ENCODE measurements around the gene DIAPH3.

- TF ChIP-seq, protein P1, sequence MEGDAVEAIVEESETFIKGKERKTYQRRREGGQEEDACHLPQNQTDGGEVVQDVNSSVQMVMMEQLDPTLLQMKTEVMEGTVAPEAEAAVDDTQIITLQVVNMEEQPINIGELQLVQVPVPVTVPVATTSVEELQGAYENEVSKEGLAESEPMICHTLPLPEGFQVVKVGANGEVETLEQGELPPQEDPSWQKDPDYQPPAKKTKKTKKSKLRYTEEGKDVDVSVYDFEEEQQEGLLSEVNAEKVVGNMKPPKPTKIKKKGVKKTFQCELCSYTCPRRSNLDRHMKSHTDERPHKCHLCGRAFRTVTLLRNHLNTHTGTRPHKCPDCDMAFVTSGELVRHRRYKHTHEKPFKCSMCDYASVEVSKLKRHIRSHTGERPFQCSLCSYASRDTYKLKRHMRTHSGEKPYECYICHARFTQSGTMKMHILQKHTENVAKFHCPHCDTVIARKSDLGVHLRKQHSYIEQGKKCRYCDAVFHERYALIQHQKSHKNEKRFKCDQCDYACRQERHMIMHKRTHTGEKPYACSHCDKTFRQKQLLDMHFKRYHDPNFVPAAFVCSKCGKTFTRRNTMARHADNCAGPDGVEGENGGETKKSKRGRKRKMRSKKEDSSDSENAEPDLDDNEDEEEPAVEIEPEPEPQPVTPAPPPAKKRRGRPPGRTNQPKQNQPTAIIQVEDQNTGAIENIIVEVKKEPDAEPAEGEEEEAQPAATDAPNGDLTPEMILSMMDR (IDR thresholded peaks at IDR 0.05; ENCODE audit: low read depth, low read length), result no peak
- TF ChIP-seq EZH2phosphoT487 (IDR thresholded peaks at IDR 0.05; ENCODE audit: low read depth), result no peak
Observed at GRCh38 chr13:59621773-59622172, 542.0 kb downstream of the DIAPH3 start.

Data from OCI-LY3 (cell line).